Panc1 (cell line): ENCODE results near the gene FES.

Source experiments
- TCF7L2 ChIP-seq: IDR thresholded peaks from 2 replicates; pipeline ENCODE4 v1.6.1; 2011; ENCODE audit warnings: mild to moderate bottlenecking, low read depth, low read length, inconsistent platforms
- TF ChIP-seq, protein P1 (sequence below): fragments of 450-650 bp; IDR thresholded peaks from 2 replicates; pipeline ENCODE4 v1.5.1; 2017; ENCODE audit warnings: mild to moderate bottlenecking
- TF ChIP-seq, protein P2 (sequence below), 2 experiments: IDR thresholded peaks; 2 replicates each; pipeline ENCODE4 v1.6.1; 2011 to 2012; ENCODE audit warnings: low read depth in 2 of 2, control low read depth in 1 of 2, low read length in 1 of 2, mild to moderate bottlenecking in 1 of 2, moderate library complexity in 1 of 2; ENCODE audit not compliant: insufficient read depth in 1 of 2

DNA sequence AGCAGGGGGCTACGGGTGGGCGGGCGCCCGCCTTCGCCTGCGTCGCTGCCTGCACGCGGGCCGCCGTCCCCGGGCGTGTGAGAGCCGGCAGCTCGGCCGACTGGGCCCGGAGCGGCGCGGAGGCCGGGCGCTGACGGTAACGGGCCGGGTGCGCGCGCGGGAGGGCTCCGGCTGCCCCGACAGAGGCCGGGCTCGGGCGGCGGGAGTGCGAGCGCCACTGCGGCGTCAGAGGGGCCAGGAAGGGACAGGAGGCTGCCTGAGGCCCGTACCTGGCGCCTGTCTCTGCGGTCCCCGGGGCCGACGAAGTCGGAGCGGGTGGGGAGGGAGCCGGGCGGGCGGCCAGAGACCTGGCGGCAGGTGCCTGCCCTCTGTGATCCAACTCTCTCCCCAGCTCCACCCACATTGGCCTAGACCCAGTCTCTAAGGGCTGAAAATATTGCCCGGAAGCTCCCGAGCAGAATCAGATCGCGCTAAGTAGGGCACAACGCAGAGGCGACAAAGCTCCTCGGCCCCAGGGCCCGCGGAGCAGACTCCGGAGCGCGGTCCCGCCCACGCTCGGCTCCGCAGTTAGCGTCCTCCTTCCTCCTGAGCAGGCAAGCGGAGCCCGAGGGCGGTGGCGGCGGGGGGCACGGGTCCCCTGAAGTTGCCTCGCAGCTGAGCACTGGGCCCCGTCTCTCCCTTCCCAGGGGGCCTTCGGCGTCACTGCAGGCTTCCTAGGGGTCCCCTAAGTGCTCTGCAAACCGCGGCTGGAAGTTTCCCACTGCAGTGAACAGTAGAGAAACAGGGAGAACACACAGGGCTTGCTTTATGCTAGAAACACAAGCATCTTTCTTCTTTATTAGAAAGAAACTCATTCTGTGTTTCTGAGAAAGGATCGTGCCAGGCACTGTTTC is 18.8 kb downstream of the FES start, which contains the start of gene MAN2A2:
- TF ChIP-seq, protein P1, sequence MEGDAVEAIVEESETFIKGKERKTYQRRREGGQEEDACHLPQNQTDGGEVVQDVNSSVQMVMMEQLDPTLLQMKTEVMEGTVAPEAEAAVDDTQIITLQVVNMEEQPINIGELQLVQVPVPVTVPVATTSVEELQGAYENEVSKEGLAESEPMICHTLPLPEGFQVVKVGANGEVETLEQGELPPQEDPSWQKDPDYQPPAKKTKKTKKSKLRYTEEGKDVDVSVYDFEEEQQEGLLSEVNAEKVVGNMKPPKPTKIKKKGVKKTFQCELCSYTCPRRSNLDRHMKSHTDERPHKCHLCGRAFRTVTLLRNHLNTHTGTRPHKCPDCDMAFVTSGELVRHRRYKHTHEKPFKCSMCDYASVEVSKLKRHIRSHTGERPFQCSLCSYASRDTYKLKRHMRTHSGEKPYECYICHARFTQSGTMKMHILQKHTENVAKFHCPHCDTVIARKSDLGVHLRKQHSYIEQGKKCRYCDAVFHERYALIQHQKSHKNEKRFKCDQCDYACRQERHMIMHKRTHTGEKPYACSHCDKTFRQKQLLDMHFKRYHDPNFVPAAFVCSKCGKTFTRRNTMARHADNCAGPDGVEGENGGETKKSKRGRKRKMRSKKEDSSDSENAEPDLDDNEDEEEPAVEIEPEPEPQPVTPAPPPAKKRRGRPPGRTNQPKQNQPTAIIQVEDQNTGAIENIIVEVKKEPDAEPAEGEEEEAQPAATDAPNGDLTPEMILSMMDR = no peak
- TF ChIP-seq, protein P2, sequence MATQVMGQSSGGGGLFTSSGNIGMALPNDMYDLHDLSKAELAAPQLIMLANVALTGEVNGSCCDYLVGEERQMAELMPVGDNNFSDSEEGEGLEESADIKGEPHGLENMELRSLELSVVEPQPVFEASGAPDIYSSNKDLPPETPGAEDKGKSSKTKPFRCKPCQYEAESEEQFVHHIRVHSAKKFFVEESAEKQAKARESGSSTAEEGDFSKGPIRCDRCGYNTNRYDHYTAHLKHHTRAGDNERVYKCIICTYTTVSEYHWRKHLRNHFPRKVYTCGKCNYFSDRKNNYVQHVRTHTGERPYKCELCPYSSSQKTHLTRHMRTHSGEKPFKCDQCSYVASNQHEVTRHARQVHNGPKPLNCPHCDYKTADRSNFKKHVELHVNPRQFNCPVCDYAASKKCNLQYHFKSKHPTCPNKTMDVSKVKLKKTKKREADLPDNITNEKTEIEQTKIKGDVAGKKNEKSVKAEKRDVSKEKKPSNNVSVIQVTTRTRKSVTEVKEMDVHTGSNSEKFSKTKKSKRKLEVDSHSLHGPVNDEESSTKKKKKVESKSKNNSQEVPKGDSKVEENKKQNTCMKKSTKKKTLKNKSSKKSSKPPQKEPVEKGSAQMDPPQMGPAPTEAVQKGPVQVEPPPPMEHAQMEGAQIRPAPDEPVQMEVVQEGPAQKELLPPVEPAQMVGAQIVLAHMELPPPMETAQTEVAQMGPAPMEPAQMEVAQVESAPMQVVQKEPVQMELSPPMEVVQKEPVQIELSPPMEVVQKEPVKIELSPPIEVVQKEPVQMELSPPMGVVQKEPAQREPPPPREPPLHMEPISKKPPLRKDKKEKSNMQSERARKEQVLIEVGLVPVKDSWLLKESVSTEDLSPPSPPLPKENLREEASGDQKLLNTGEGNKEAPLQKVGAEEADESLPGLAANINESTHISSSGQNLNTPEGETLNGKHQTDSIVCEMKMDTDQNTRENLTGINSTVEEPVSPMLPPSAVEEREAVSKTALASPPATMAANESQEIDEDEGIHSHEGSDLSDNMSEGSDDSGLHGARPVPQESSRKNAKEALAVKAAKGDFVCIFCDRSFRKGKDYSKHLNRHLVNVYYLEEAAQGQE (IDR thresholded peaks at IDR 0.05; ENCODE audit: insufficient read depth in 1 of 2, low read depth in 2 of 2, low read length in 1 of 2) = no peak
- no peak; the same call in 1 of the 2 replicates for TF ChIP-seq TCF7L2
